Activated T-cell treated with anti-CD3 and anti-CD28 coated beads for 4 hours (primary cell): Measurements from ENCODE around the gene ZNF808.
"Not testable (repeated sequence)": the region's sequence is repeated elsewhere in the genome, so short reads cannot be mapped to it uniquely, and the experiment has no call there.

Source experiments
- DNase-seq: peaks from one replicate; pipeline ENCODE4 v3.0.0-alpha.2; 2020

ZNF808 gene

GRCh38 chr19:52536448-52536800 is 9.0 kb downstream of the ZNF808 start:
- DNase-seq = peak; percentile 12

- DNase-seq = not testable (repeated sequence)
These were observed 11.3 kb downstream of the ZNF808 start for GRCh38 chr19:52538815-52539214.

- DNase-seq = not testable (repeated sequence)
These were observed 13.7 kb downstream of the ZNF808 start for GRCh38 chr19:52541176-52541575.

GRCh38 chr19:52541608-52542007 is 14.1 kb downstream of the ZNF808 start:
- DNase-seq = no peak

- DNase-seq = not testable (repeated sequence)
These were observed 15.1 kb downstream of the ZNF808 start for GRCh38 chr19:52542541-52542940.

GRCh38 chr19:52542984-52543664 is 15.7 kb downstream of the ZNF808 start:
- DNase-seq = no peak

- DNase-seq = no peak
These were observed 26.9 kb downstream of the ZNF808 start for GRCh38 chr19:52554216-52554971.

- no peak for DNase-seq
These were observed 29.9 kb downstream of the ZNF808 start for GRCh38 chr19:52557231-52557995.

- DNase-seq = not testable (repeated sequence)
These were observed 31.4 kb downstream of the ZNF808 start for GRCh38 chr19:52558732-52559445.

- DNase-seq = not testable (repeated sequence)
These were observed 34.1 kb downstream of the ZNF808 start for GRCh38 chr19:52561611-52562010.

- DNase-seq = no peak
These were observed 38.7 kb downstream of the ZNF808 start for GRCh38 chr19:52566121-52566520.

- DNase-seq = no peak
These were observed 39.1 kb downstream of the ZNF808 start for GRCh38 chr19:52566588-52566987.

- no peak for DNase-seq
These were observed 40.5 kb downstream of the ZNF808 start for GRCh38 chr19:52567921-52568320.

- DNase-seq = not testable (repeated sequence)
These were observed 42.2 kb downstream of the ZNF808 start for GRCh38 chr19:52569638-52569999.

- peak; percentile 95 for DNase-seq
These were observed 42.8 kb downstream of the ZNF808 start, which contains the start of gene ZNF701 for GRCh38 chr19:52570000-52570861. Gene ZNF701, plus strand, starts transcription at chr19:52570287. Its CDS starts 3,861 bp downstream, at chr19:52574148.

- DNase-seq = no peak
These were observed 57.4 kb downstream of the ZNF808 start for GRCh38 chr19:52584736-52585440.

- DNase-seq = no peak
These were observed 58.1 kb downstream of the ZNF808 start for GRCh38 chr19:52585604-52586003.

- DNase-seq = no peak
These were observed 63.3 kb downstream of the ZNF808 start for GRCh38 chr19:52590728-52591127.

GRCh38 chr19:52592301-52592700 is 64.8 kb downstream of the ZNF808 start:
- no peak for DNase-seq

GRCh38 chr19:52593441-52593840 is 66.0 kb downstream of the ZNF808 start:
- DNase-seq = not testable (repeated sequence)

GRCh38 chr19:52599241-52599640 is 71.8 kb downstream of the ZNF808 start:
- DNase-seq = no peak
